GM21515 (cell line): Measurements from ENCODE around the gene ZNF175.

ENCODE experiments used
- ATAC-seq: cut with Tn5 transposase; IDR thresholded peaks from one replicate; pipeline ENCODE4 v1.9.1; 2021; ENCODE audit not compliant: unreplicated experiment

ZNF175 gene

GRCh38 chr19:51570962-51571575, at the start of gene ZNF175:
TSS of gene ZNF175 (plus strand) at chr19:51571283. CDS start at chr19:51573330, 2,047 bp downstream.
- ATAC-seq, result peak; percentile 76

- no peak for ATAC-seq
Measured at GRCh38 chr19:51521357-51521756, 49.7 kb upstream of the ZNF175 start.

GRCh38 chr19:51521781-51522180, 49.3 kb upstream of the ZNF175 start:
- ATAC-seq, result no peak

GRCh38 chr19:51524666-51525264, 46.3 kb upstream of the ZNF175 start:
- no peak for ATAC-seq

- ATAC-seq, result no peak
Measured at GRCh38 chr19:51525651-51526050, 45.4 kb upstream of the ZNF175 start.

- no peak for ATAC-seq
Measured at GRCh38 chr19:51529301-51529700, 41.8 kb upstream of the ZNF175 start.

GRCh38 chr19:51530616-51531015, 40.5 kb upstream of the ZNF175 start:
- ATAC-seq, result no peak

- peak; percentile 80 for ATAC-seq
Measured at GRCh38 chr19:51531349-51532315, 39.5 kb upstream of the ZNF175 start, which contains the start of gene SIGLEC6. TSS of gene SIGLEC6 (minus strand) at chr19:51531670. CDS start at chr19:51531648, 22 bp downstream.

GRCh38 chr19:51535535-51535934, 35.5 kb upstream of the ZNF175 start:
- ATAC-seq, result no peak

GRCh38 chr19:51539821-51540366, 31.2 kb upstream of the ZNF175 start:
- ATAC-seq, result no peak

- ATAC-seq, result no peak
Measured at GRCh38 chr19:51541458-51542357, 29.4 kb upstream of the ZNF175 start.

GRCh38 chr19:51542699-51543098, 28.4 kb upstream of the ZNF175 start:
- ATAC-seq, result no peak

- no peak for ATAC-seq
Measured at GRCh38 chr19:51544038-51544437, 27.0 kb upstream of the ZNF175 start.

GRCh38 chr19:51546107-51546649, 24.9 kb upstream of the ZNF175 start:
- no peak for ATAC-seq

GRCh38 chr19:51546650-51547396, 24.3 kb upstream of the ZNF175 start:
- no peak for ATAC-seq

- ATAC-seq, result no peak
Measured at GRCh38 chr19:51547397-51548212, 23.5 kb upstream of the ZNF175 start.

- no peak for ATAC-seq
Measured at GRCh38 chr19:51548213-51548651, 22.9 kb upstream of the ZNF175 start.

- ATAC-seq, result no peak
Measured at GRCh38 chr19:51548891-51549305, 22.2 kb upstream of the ZNF175 start.
